Mesothelial cell of epicardium (in vitro differentiated cells): ENCODE results near the gene NCOR1. TPM values are rescaled to one million over a fixed set of nuclear protein-coding genes. Genes with fewer than 3 reads are reported as not detected.

ENCODE experiments used
- DNase-seq, 2 experiments: peaks; one replicate each; pipeline ENCODE4 v3.0.0; 2021; ENCODE audit warnings: low spot score in 2 of 2; ENCODE audit not compliant: unreplicated experiment in 2 of 2
- H3K27ac Mint-ChIP-seq: 2 replicates; pipeline ENCODE4 v1.8.0; 2021; ENCODE audit warnings: mixed read lengths
- H3K27me3 Mint-ChIP-seq: 2 replicates; pipeline ENCODE4 v1.8.0; 2021; ENCODE audit warnings: low read depth, mixed read lengths
- H3K36me3 Mint-ChIP-seq: 2 replicates; pipeline ENCODE4 v1.8.0; 2021; ENCODE audit warnings: mixed read lengths
- H3K4me1 Mint-ChIP-seq: 2 replicates; pipeline ENCODE4 v1.8.0; 2021; ENCODE audit warnings: mixed read lengths
- H3K4me3 Mint-ChIP-seq: 2 replicates; pipeline ENCODE4 v1.8.0; 2021; ENCODE audit warnings: mild to moderate bottlenecking, moderate library complexity, mixed read lengths
- H3K9me3 Mint-ChIP-seq: 2 replicates; pipeline ENCODE4 v1.8.0; 2021; ENCODE audit warnings: mixed read lengths
- total RNA-seq: library from RNA; stranded (reverse); gene quantifications from 3 replicates; pipeline ENCODE4 v1.2.1, GENCODE V29; 2021
- TF ChIP-seq, protein P1 (sequence below): fragments of 200-600 bp; sonication (generic); IDR thresholded peaks from one replicate; pipeline ENCODE4 v1.5.0; 2021; ENCODE audit warnings: antibody characterized with exemption; ENCODE audit not compliant: unreplicated experiment

NCOR1 gene
- total RNA-seq, 1 donor from 2014 or later, result 142 TPM

DNA sequence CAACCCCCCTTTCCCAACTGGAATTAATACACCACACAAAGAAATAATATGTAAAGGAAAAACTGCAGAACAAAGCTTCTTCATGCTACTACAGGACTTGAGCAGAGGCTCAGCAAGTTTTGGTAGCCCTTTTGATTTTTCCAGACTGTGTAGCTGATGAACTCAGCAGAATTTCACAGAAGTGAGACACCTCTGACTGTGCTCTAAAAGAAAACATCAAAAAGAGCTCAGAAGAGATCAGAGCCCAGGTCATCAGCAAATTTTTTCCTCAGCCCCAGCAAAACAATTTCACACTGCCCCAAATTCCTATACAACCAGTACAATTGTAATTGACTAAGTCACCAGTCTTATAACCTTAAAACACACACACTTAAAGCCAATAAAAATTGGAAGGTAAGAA, 177.7 kb downstream of the NCOR1 start:
- Mint-ChIP-seq H3K27me3 (no peaks in the 10 kb centered on the region), H3K27ac (peak overlapping the region; percentile 79), H3K4me3 (no peak overlapping the region), H3K9me3 (peaks cover 6% of the 10 kb centered on the region), H3K4me1 (peaks cover 3% of the 10 kb centered on the region), H3K36me3 (peaks cover 51% of the 10 kb centered on the region)
- DNase-seq, result no peak
- TF ChIP-seq, protein P1, sequence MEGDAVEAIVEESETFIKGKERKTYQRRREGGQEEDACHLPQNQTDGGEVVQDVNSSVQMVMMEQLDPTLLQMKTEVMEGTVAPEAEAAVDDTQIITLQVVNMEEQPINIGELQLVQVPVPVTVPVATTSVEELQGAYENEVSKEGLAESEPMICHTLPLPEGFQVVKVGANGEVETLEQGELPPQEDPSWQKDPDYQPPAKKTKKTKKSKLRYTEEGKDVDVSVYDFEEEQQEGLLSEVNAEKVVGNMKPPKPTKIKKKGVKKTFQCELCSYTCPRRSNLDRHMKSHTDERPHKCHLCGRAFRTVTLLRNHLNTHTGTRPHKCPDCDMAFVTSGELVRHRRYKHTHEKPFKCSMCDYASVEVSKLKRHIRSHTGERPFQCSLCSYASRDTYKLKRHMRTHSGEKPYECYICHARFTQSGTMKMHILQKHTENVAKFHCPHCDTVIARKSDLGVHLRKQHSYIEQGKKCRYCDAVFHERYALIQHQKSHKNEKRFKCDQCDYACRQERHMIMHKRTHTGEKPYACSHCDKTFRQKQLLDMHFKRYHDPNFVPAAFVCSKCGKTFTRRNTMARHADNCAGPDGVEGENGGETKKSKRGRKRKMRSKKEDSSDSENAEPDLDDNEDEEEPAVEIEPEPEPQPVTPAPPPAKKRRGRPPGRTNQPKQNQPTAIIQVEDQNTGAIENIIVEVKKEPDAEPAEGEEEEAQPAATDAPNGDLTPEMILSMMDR, result no peak

DNA sequence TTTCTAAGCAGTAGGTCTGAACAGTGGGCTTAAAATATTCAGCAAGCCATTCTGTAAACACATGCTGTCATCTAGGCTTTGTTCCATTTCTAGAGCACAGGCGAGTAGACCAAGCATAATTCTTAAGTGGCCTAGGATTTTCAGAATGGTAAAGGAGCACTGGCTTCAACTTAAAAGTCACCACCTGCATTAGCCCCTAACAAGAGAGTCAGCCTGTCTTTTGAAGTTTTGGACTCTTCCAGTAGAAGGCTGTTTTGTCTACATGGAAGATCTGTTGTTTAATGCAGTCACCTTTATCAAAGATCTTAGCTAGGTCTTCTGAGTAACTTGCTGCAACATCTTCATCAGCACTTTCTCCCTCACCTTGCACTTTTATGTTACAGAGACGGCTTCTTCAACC, 179.1 kb downstream of the NCOR1 start:
- Mint-ChIP-seq H3K36me3 (peaks cover 55% of the 10 kb centered on the region), H3K4me3 (no peak overlapping the region), H3K27ac (no peak overlapping the region), H3K27me3 (no peaks in the 10 kb centered on the region), H3K4me1 (peaks cover 3% of the 10 kb centered on the region), H3K9me3 (peaks cover 6% of the 10 kb centered on the region)
- no peak for DNase-seq
- TF ChIP-seq, protein P1, result no peak

DNA sequence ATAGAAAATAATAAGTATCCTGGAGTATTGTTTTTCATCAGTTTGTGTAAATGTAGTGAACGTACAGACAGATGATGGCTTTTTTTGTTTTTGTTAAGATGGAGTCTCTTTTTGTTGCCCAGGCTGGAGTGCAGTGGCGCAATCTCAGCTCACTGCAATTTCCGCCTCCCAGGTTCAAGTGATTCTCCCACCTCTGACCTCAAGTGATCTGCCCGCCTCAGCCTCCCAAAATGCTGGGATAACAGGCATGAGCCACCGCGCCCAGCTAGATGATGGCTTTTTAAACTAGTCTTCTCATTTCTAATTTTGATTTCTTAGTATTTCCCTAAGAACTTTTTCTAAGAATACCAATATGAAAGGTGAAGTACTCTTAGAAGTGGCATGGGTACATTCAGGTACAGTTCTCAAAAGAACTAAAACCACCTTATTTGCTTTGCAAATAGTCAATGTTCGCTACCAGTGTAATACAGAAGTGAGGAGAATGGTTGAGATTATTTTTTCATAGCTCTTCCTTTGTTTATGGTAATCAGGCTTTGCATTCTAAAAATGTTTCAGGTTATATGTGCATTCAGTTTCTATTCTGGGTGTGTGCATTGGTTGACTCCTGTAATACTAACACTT, 181.5 kb downstream of the NCOR1 start:
- TF ChIP-seq, protein P1, result no peak
- peaks cover 58% of the 10 kb centered on the region for H3K36me3 Mint-ChIP-seq
- no peak for DNase-seq
- no peak overlapping the region for H3K4me3 Mint-ChIP-seq
- peaks cover 3% of the 10 kb centered on the region for H3K4me1 Mint-ChIP-seq
- no peak overlapping the region for H3K27ac Mint-ChIP-seq
- peaks cover 6% of the 10 kb centered on the region for H3K9me3 Mint-ChIP-seq
- no peaks in the 10 kb centered on the region for H3K27me3 Mint-ChIP-seq

DNA sequence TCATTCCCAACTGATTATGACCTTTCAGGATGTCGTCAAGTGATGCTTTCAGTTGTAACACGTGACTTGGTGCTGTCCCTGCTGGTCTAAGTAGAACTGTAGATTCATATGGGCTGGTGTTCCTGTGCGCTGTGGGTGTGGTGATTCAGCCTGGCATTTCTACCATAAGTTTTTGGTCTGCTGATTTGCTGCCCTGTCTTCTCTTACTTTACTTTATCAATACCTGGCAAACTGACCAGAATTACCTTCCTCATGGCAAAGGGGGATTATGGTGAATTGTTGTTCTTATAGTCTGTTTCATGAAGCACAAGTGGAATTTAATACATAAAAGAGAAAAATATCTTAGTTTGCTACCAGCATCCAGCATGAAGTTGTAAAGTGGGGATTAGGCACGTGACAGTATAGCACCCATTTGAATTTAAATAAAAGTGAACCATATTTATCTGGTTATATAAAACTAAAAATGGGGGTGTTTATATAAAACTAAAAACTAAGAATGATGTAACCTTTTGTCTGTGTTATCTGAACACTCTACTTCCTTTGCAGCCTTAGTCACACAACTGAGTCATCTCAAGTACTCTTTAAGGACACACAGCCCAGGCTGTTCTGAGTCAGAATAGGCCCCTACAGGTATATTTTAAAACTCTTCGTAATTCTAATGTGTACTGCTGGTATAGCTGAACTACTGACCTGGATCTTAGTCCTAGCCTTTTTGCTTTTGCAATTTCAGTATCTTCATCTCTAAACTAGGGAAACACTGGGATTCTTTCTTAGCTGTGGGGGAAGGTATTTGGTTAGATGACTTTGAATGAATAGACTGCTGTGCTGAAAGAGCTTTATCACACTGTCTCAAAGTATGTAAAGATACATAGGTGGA, 187.4 kb downstream of the NCOR1 start:
- peaks cover 3% of the 10 kb centered on the region for H3K9me3 Mint-ChIP-seq
- no peaks in the 10 kb centered on the region for H3K4me1 Mint-ChIP-seq
- DNase-seq, result no peak
- H3K36me3 Mint-ChIP-seq, result peaks cover 57% of the 10 kb centered on the region
- TF ChIP-seq, protein P1, result no peak
- no peak overlapping the region for H3K4me3 Mint-ChIP-seq
- no peak overlapping the region for H3K27ac Mint-ChIP-seq
- no peaks in the 10 kb centered on the region for H3K27me3 Mint-ChIP-seq

DNA sequence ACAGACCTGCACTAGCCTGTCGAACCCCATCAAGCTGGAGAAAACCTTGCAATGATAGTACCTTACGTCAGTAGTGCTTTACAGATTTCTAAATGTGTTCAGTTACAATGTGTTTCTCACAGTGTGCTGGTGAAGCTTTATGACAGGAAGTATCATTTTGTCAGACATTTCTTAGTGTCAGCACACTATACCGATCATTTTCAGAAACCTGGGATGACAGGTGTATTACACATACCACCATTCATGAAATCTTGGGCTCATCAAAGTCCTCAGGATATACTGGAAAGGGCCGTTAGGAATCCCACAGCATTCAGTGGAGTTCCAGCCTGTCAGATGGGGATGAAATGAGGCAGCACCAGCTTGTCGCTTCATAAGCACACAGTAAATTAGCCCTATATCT, 188.4 kb downstream of the NCOR1 start:
- DNase-seq, result no peak
- peaks cover 51% of the 10 kb centered on the region for H3K36me3 Mint-ChIP-seq
- H3K27ac Mint-ChIP-seq, result no peak overlapping the region
- H3K4me3 Mint-ChIP-seq, result no peak overlapping the region
- peaks cover 3% of the 10 kb centered on the region for H3K9me3 Mint-ChIP-seq
- H3K4me1 Mint-ChIP-seq, result no peaks in the 10 kb centered on the region
- TF ChIP-seq, protein P1, result no peak
- H3K27me3 Mint-ChIP-seq, result no peaks in the 10 kb centered on the region
